GM18873 (cell line): ENCODE data around the gene EEIG1.
"Not testable (repeated sequence)": the region's sequence is repeated elsewhere in the genome, so short reads cannot be mapped to it uniquely, and the experiment has no call there.

Experiments
- ATAC-seq: cut with Tn5 transposase; IDR thresholded peaks from one replicate; pipeline ENCODE4 v1.9.1; 2021; ENCODE audit warnings: mild to moderate bottlenecking, moderate library complexity, moderate number of reproducible peaks; ENCODE audit not compliant: unreplicated experiment, low FRiP score

Gene EEIG1

GRCh38 chr9:127980706-127981558 lies at the start of gene EEIG1:
Gene EEIG1, minus strand, starts transcription at chr9:127980989. Its CDS starts 852 bp downstream, at chr9:127980137.
- peak; percentile 45 for ATAC-seq

GRCh38 chr9:128027705-128028104 lies 46.9 kb upstream of the EEIG1 start:
- ATAC-seq: no peak

GRCh38 chr9:128026773-128027541 lies 46.2 kb upstream of the EEIG1 start:
- no peak for ATAC-seq

- no peak for ATAC-seq
Observed at GRCh38 chr9:128026255-128026772, 45.5 kb upstream of the EEIG1 start.

GRCh38 chr9:128025736-128026135 lies 44.9 kb upstream of the EEIG1 start:
- ATAC-seq: no peak

- no peak for ATAC-seq
Observed at GRCh38 chr9:128024761-128025308, 44.0 kb upstream of the EEIG1 start.

- ATAC-seq: not testable (repeated sequence)
Observed at GRCh38 chr9:128023671-128024070, 42.9 kb upstream of the EEIG1 start.

GRCh38 chr9:128022886-128023285 lies 42.1 kb upstream of the EEIG1 start:
- no peak for ATAC-seq

- ATAC-seq: no peak
Observed at GRCh38 chr9:128021098-128021497, 40.3 kb upstream of the EEIG1 start.

GRCh38 chr9:128020692-128021091 lies 39.9 kb upstream of the EEIG1 start:
- no peak for ATAC-seq

- no peak for ATAC-seq
Observed at GRCh38 chr9:128015696-128016095, 34.9 kb upstream of the EEIG1 start.

- ATAC-seq: no peak
Observed at GRCh38 chr9:128011071-128011817, 30.5 kb upstream of the EEIG1 start.

- no peak for ATAC-seq
Observed at GRCh38 chr9:128009639-128010038, 28.9 kb upstream of the EEIG1 start.

GRCh38 chr9:128008171-128008570 lies 27.4 kb upstream of the EEIG1 start:
- no peak for ATAC-seq

- ATAC-seq: no peak
Observed at GRCh38 chr9:128007566-128008138, 26.9 kb upstream of the EEIG1 start.

GRCh38 chr9:128006332-128006996 lies 25.7 kb upstream of the EEIG1 start:
- no peak for ATAC-seq

GRCh38 chr9:128005923-128006322 lies 25.1 kb upstream of the EEIG1 start:
- no peak for ATAC-seq

GRCh38 chr9:128003966-128004604 lies 23.3 kb upstream of the EEIG1 start:
- no peak for ATAC-seq

GRCh38 chr9:128002959-128003358 lies 22.2 kb upstream of the EEIG1 start:
- ATAC-seq: no peak
